ENCODE measurements around the gene PDK2. TPM values are rescaled to one million over a fixed set of nuclear protein-coding genes. Genes with fewer than 3 reads are reported as not detected.

The PDK2 gene
- total and polyA plus RNA-seq, 9 of the 15 experiments (the other 6 are each of a cell fraction or from before 2014, with no cell fraction given) = 0.03 to 2.5 (median 1.4) TPM

- TF ChIP-seq ELK1 (CRISPR knock-in tag; IDR thresholded peaks at IDR 0.05) = no peak
- no peak for TF ChIP-seq EP400 (IDR thresholded peaks at IDR 0.05)
- TF ChIP-seq ZNF384 (IDR thresholded peaks at IDR 0.05; ENCODE audit: low read depth, low read length) = no peak
- TF ChIP-seq THRA (IDR thresholded peaks at IDR 0.05) = no peak
- peak; percentile 43; the same call in 1 of the 2 replicates for TF ChIP-seq ZEB2 (IDR thresholded peaks at IDR 0.05)
- no peak for TF ChIP-seq ESRRB (CRISPR knock-in tag; IDR thresholded peaks at IDR 0.05; ENCODE audit: borderline replicate concordance)
- TF ChIP-seq DPF2 (IDR thresholded peaks at IDR 0.05) = 0 out of 2 replicates have a peak, but pooled peaks have one; percentile 33
- no peak for TF ChIP-seq POLR2G (IDR thresholded peaks at IDR 0.05; ENCODE audit: low read depth, low read length)
- no peak for TF ChIP-seq RBM22 (IDR thresholded peaks at IDR 0.05; ENCODE audit: low read depth, low read length, poor library complexity, severe bottlenecking)
- no peak for TF ChIP-seq ZNF253 (CRISPR knock-in tag; conservative IDR thresholded peaks at IDR 0.05)
- TF ChIP-seq ZNF12 (CRISPR knock-in tag; IDR thresholded peaks at IDR 0.05) = no peak
- TF ChIP-seq OTX1 (CRISPR knock-in tag; IDR thresholded peaks at IDR 0.05) = no peak
- no peak for TF ChIP-seq POLR2B (IDR thresholded peaks at IDR 0.05; ENCODE audit: low read depth, partially characterized antibody)
- no peak for TF ChIP-seq L3MBTL2 (IDR thresholded peaks at IDR 0.05)
- TF ChIP-seq BCL6 (CRISPR knock-in tag; IDR thresholded peaks at IDR 0.05) = no peak
- TF ChIP-seq SIN3A (IDR thresholded peaks at IDR 0.05; ENCODE audit: borderline replicate concordance in 2 of 2, control insufficient read depth in 1 of 2, low read depth in 2 of 2, low read length in 2 of 2) = no peak
- no peak for TF ChIP-seq IRF2 (CRISPR knock-in tag; IDR thresholded peaks at IDR 0.05)
- no peak for TF ChIP-seq ZFP91 (CRISPR knock-in tag; IDR thresholded peaks at IDR 0.05)
- peak; percentile 61 to 83 for TF ChIP-seq MAZ (CRISPR knock-in tag; conservative IDR thresholded peaks at IDR 0.05 in 1 of 2, IDR thresholded peaks at IDR 0.05 in 1 of 2)
- TF ChIP-seq ZC3H4 (CRISPR knock-in tag; IDR thresholded peaks at IDR 0.05; ENCODE audit: borderline replicate concordance) = no peak
- TF ChIP-seq ESRRA (IDR thresholded peaks at IDR 0.05; ENCODE audit: borderline replicate concordance, low read depth) = no peak
- no peak for TF ChIP-seq ZNF589 (CRISPR knock-in tag; IDR thresholded peaks at IDR 0.05; ENCODE audit: low read depth)
- no peak for TF ChIP-seq ILK (tag; IDR thresholded peaks at IDR 0.05; ENCODE audit: borderline replicate concordance, low read depth)
- no peak for TF ChIP-seq SMAD3 (CRISPR knock-in tag; conservative IDR thresholded peaks at IDR 0.05)
- no peak for TF ChIP-seq ZNF212 (CRISPR knock-in tag; IDR thresholded peaks at IDR 0.05)
- no peak for TF ChIP-seq RHOXF2B (CRISPR knock-in tag; conservative IDR thresholded peaks at IDR 0.05)
Measured at GRCh38 chr17:50139950-50140885, 45.1 kb downstream of the PDK2 start (continued).

All from K562 (cell line).